ENCODE measurements around the gene RPL23.
A peak's percentile ranks its signal among the peaks of the same experiment; 100 is the strongest.

Gene RPL23

GRCh38 chr17:38798614-38799500, 54.7 kb downstream of the RPL23 start:
- TF ChIP-seq TARDBP (IDR thresholded peaks at IDR 0.05): no peak
- TF ChIP-seq ARNT (IDR thresholded peaks at IDR 0.05): no peak
- no peak for TF ChIP-seq SUZ12 (IDR thresholded peaks at IDR 0.05)
- TF ChIP-seq FOXA1 (IDR thresholded peaks at IDR 0.05): no peak
- TF ChIP-seq L3MBTL2 (conservative IDR thresholded peaks at IDR 0.05): no peak
- TF ChIP-seq CTBP1 (IDR thresholded peaks at IDR 0.05; ENCODE audit: borderline replicate concordance): no peak
- no peak for TF ChIP-seq FOXM1 (IDR thresholded peaks at IDR 0.05; ENCODE audit: borderline replicate concordance)
- TF ChIP-seq HDGF (IDR thresholded peaks at IDR 0.05; ENCODE audit: borderline replicate concordance): no peak
- TF ChIP-seq NFRKB (IDR thresholded peaks at IDR 0.05): no peak
- no peak for TF ChIP-seq FOXK2 (IDR thresholded peaks at IDR 0.05)
- no peak for TF ChIP-seq PKNOX1 (IDR thresholded peaks at IDR 0.05)
- no peak for TF ChIP-seq SP1 (IDR thresholded peaks at IDR 0.05)
- no peak for TF ChIP-seq ELF4 (IDR thresholded peaks at IDR 0.05)
- TF ChIP-seq ZNF384 (IDR thresholded peaks at IDR 0.05): no peak
- DNase-seq (ENCODE audit: extremely low spot score): peak; percentile 26
- CTCF ChIA-PET: no interaction called here
- POLR2A ChIA-PET: interaction anchor here (1.1 to 2.1 kb wide), 6 partner anchors 27 to 55 kb away, joined by 3 to 9 read pairs (median 7); partner anchors contain the start of genes CWC25, PSMB3 and RPL23

Data from HEK293T (cell line).